AG04450 (cell line): ENCODE data around the gene RASA2. TPM values are rescaled to one million over a fixed set of nuclear protein-coding genes. Genes with fewer than 3 reads are reported as not detected.

Experiments
- CTCF ChIA-PET: fragments of 300-600, 350-600 bp; formaldehyde crosslinking; extraction: SDS; loops from one replicate; lab custom pipeline; 2022; ENCODE audit warnings: antibody characterized with exemption, inconsistent platforms; lab: Charles Lee
- POLR2A ChIA-PET: fragments of 350-600 bp; formaldehyde crosslinking; extraction: SDS; loops from one replicate; lab custom pipeline; 2021; ENCODE audit warnings: antibody characterized with exemption, inconsistent platforms; lab: Yijun Ruan, JAX
- DNase-seq: peaks from one replicate; pipeline ENCODE4 v3.0.0-alpha.2; 2011; ENCODE audit warnings: low read depth, low spot score
- H3K27ac ChIP-seq: one replicate; pipeline ENCODE4 v1.5.1; 2012; ENCODE audit warnings: low read depth, low read length, control low read depth
- H3K27me3 ChIP-seq: one replicate; pipeline ENCODE4 v1.6.0; 2012; ENCODE audit warnings: low read length; ENCODE audit not compliant: control insufficient read depth, insufficient read depth
- H3K4me3 ChIP-seq: 2 replicates; pipeline ENCODE4 v1.5.1; 2011; ENCODE audit warnings: mild to moderate bottlenecking, low read depth, low read length, control low read depth
- H3K9me3 ChIP-seq: 2 replicates; pipeline ENCODE4 v1.5.1; 2012; ENCODE audit warnings: low read length; ENCODE audit not compliant: control insufficient read depth, insufficient read depth
- CTCF ChIP-seq: IDR thresholded peaks from 2 replicates; pipeline ENCODE4 v1.5.1; 2011; ENCODE audit warnings: low read depth, low read length, control low read depth, inconsistent platforms
- polyA plus RNA-seq: library from polyadenylated mRNA; depleted of rRNA; stranded (reverse); fragments of >200 nt; gene quantifications from 2 replicates; pipeline ENCODE4 v1.2.3, GENCODE V29; 2011

The RASA2 gene
- polyA plus RNA-seq, 1 experiment: 11.6 TPM

DNA sequence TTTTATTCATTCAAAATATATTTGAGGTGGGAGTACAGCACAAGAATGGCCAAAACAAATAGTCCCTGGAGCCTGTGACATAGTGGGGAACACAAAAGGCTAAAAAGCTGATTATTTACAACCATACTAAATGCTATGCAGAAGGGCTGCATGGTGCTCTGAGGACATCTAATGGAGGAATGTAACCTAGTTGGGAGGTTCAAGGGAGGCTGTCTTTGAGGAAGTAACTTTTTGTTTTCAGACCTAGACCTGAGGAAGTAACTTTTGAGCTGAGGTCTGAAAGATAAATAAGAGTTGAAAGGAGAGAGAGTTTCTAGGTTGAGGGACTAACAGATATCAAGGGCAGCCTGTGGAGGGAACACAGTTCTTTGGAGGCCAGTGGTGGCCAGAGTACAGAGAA, 34.8 kb upstream of the RASA2 start:
- Histone ChIP-seq H3K4me3 (no peak overlapping the region), H3K27me3 (no peaks in the 10 kb centered on the region), H3K9me3 (0 out of 2 replicates have a peak, but pooled peaks cover 3% of the 10 kb centered on the region), H3K27ac (no peak overlapping the region)
- DNase-seq: no peak
- POLR2A ChIA-PET: no interaction called here
- CTCF ChIA-PET: interaction anchor here (0.6 to 11.0 kb wide), 24 partner anchors 10 to 261 kb away, joined by 3 to 328 read pairs (median 4); partner anchors contain the start of gene PXYLP1
- TF ChIP-seq CTCF: peak; percentile 82

GRCh38 chr3:141452773-141453172, 34.1 kb upstream of the RASA2 start:
- no peak overlapping the region for H3K27ac ChIP-seq
- DNase-seq: no peak
- H3K9me3 ChIP-seq: 0 out of 2 replicates have a peak, but pooled peaks cover 3% of the 10 kb centered on the region
- POLR2A ChIA-PET: interaction anchor here (0.6 to 0.7 kb wide), 3 partner anchors 62 to 148 kb away, joined by 3 to 5 read pairs (median 3); partner anchors contain the start of gene ZBTB38
- TF ChIP-seq CTCF: no peak
- H3K4me3 ChIP-seq: no peak overlapping the region
- no peaks in the 10 kb centered on the region for H3K27me3 ChIP-seq
- CTCF ChIA-PET: interaction anchor here (0.6 to 11.0 kb wide), 25 partner anchors 11 to 261 kb away, joined by 3 to 328 read pairs (median 5); partner anchors contain the start of gene PXYLP1

- ChIA-PET CTCF (interaction anchor here (0.7 to 11.0 kb wide), 17 partner anchors 11 to 222 kb away, joined by 3 to 328 read pairs (median 4); partner anchors contain the start of gene PXYLP1), POLR2A (interaction anchor here (1.3 kb wide), 2 partner anchors 68 to 87 kb away, joined by 3 to 4 read pairs; no protein-coding TSS in a partner anchor)
- TF ChIP-seq CTCF: no peak
- 0 out of 2 replicates have a peak, but pooled peaks cover 3% of the 10 kb centered on the region for H3K9me3 ChIP-seq
- DNase-seq: no peak
- H3K27ac ChIP-seq: no peak overlapping the region
- H3K4me3 ChIP-seq: no peak overlapping the region
- H3K27me3 ChIP-seq: no peaks in the 10 kb centered on the region
Observed at GRCh38 chr3:141454054-141454453, 32.8 kb upstream of the RASA2 start.

DNA sequence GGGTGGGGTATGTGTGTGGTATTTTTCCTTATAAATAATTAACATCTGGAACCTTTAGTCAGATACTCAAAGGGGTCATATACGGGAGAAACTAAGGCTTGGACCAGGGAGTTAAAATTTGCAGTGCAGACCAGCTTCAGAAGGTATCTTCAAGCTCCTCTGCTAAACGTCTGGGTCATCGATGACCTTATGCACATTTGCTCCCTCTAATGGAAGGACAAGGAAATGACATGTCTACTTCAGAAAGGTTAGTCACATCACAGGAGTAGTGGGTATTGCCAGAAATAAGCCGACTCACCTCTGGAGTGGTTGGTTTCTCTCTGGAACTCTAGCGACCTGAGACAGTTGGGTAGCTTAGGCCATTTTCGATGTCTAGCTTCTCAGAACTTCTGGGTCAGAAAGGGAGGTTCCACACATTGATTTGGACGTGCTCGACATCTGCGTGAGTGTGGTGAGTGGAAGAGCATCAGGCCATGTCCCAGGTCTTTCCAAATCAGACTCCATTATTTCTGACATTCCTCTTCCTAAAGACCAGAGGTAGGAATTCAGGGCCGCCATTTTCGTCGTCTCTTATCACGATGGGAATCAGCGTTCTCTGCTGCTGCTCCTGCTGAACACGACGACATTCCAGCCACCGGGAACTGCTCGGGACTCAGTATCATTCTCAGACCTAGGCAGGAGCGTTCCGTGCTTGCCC, 31.8 kb upstream of the RASA2 start:
- no peak for DNase-seq
- ChIA-PET CTCF (interaction anchor here (0.5 to 11.0 kb wide), 31 partner anchors 10 to 223 kb away, joined by 3 to 328 read pairs (median 4); partner anchors contain the start of gene PXYLP1), POLR2A (interaction anchor here (0.9 to 1.3 kb wide), 3 partner anchors 69 to 88 kb away, joined by 3 to 4 read pairs (median 3); no protein-coding TSS in a partner anchor)
- H3K27me3 ChIP-seq: no peaks in the 10 kb centered on the region
- 0 out of 2 replicates have a peak, but pooled peaks cover 3% of the 10 kb centered on the region for H3K9me3 ChIP-seq
- H3K27ac ChIP-seq: peak overlapping the region; percentile 67
- H3K4me3 ChIP-seq: no peak overlapping the region
- peak; percentile 65 for TF ChIP-seq CTCF
